Small intestine (tissue), 7 donors: ENCODE results near the gene IGSF5. TPM values are rescaled to one million over a fixed set of nuclear protein-coding genes. Genes with fewer than 3 reads are reported as not detected.

Experiments used
- DNase-seq, 2 donors: peaks; one replicate each; pipeline versions ENCODE4 v3.0.0 to v3.0.0-alpha.2; 2013
- FAIRE-seq: peaks from 2 replicates; lab custom pipeline; 2012; peaks lifted over from hg19 to GRCh38; lab: Jason Lieb, UNC
- H3K27ac ChIP-seq, 3 donors: one replicate each; pipeline ENCODE4 v1.5.1; 2013; ENCODE audit warnings: low read length in 2 of 3, mild to moderate bottlenecking in 2 of 3, control low read depth in 1 of 3, inconsistent platforms in 1 of 3, low read depth in 1 of 3, moderate library complexity in 1 of 3
- H3K27me3 ChIP-seq, 3 donors: one replicate each; pipeline ENCODE4 v1.6.1; 2013; ENCODE audit warnings: low read length in 3 of 3, inconsistent platforms in 1 of 3; ENCODE audit not compliant: control insufficient read depth in 3 of 3, insufficient read depth in 3 of 3
- H3K36me3 ChIP-seq, 3 donors: one replicate each; pipeline ENCODE4 v1.6.1; 2013; ENCODE audit warnings: low read length in 3 of 3, inconsistent platforms in 1 of 3, low read depth in 1 of 3, mild to moderate bottlenecking in 1 of 3, moderate library complexity in 1 of 3; ENCODE audit not compliant: control insufficient read depth in 3 of 3, insufficient read depth in 2 of 3
- H3K4me1 ChIP-seq, 3 donors: one replicate each; pipeline ENCODE4 v1.6.1; 2013; ENCODE audit warnings: low read length in 2 of 3, inconsistent platforms in 1 of 3, low read depth in 1 of 3, mild to moderate bottlenecking in 1 of 3, moderate library complexity in 1 of 3; ENCODE audit not compliant: control insufficient read depth in 3 of 3, insufficient read depth in 2 of 3
- H3K4me3 ChIP-seq, 3 donors: one replicate each; pipeline ENCODE4 v1.5.1; 2013; ENCODE audit warnings: low read length in 3 of 3, control low read depth in 1 of 3, inconsistent platforms in 1 of 3, low read depth in 1 of 3, mild to moderate bottlenecking in 1 of 3, moderate library complexity in 1 of 3
- H3K9me3 ChIP-seq, 2 donors: one replicate each; pipeline ENCODE4 v1.6.1; 2013; ENCODE audit warnings: low read depth in 1 of 2, low read length in 1 of 2; ENCODE audit not compliant: control insufficient read depth in 2 of 2, insufficient read depth in 1 of 2
- WGBS, 3 donors: extraction: QIAGEN DNeasy Blood & Tissue Kit; methylation state at CpG; one replicate each; pipeline ENCODE4 v1.1.7; 2013; 5-methylcytosine and 5-hydroxymethylcytosine counted together
- polyA plus RNA-seq, 4 donors: library from polyadenylated mRNA; stranded (reverse) in 3 of 4; unstranded in 1 of 4; fragments of 200-250 nt in 3 of 4; fragments of 120-200 nt in 1 of 4; gene quantifications; one replicate each; pipeline versions ENCODE4 v1.2.1 to v1.2.3, GENCODE V29; 2013
- donor health status: healthy with polysubstance abuse.
- donor health status: control.
- donor health status: control.
- donor health status: Bipolar disorder and iron deficiency.
- donor health status: healthy.

The IGSF5 gene
- polyA plus RNA-seq, 4 donors, result 0.12 to 0.78 (median 0.45) TPM; not detected in 1

DNA sequence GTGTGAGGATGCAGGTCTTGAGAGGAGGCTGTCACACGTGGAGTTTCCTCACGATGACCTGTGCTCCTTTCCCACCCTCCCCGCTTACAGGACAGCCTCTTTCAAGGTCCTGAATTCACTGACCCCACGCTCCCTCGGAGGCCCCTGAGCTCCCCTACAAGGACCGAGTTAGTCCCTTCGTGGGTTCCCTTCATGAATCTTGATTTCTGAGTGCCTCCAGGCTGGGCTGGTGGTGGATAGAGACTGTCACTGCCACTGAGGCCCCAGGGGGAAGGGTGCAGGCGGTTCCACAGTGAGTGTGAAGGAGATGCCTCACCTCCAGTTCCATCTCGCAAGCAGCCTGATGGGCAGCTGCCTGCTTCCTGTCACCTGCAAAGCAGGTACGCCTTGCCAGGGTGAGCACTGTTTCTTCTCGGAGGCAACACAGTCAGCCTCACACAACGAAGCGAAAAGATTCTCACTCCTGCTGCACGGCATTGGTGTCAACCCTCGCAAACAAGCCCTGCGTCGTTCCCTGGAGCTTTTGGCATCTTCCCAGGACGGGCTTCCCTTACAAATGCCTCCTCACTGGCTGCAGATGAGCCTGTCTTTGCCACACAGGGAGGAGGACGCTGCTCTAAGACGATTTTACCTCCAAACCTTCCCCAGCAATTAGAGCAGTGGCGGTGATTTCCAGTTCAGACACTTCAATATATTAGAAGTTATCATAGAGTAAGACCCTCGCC, 95.6 kb downstream of the IGSF5 start:
- WGBS, 3 donors, result 67 to 73% (median 72%) methylated on average over 22 of the region's 22 CpGs
- Histone ChIP-seq H3K27me3 (no peaks in the 10 kb centered on the region), H3K27ac (no peak overlapping the region), H3K9me3 (no peaks in the 10 kb centered on the region), H3K36me3 (no peaks in the 10 kb centered on the region), H3K4me3 (no peak overlapping the region), H3K4me1 (no peaks in the 10 kb centered on the region)
- FAIRE-seq (no peak), DNase-seq (no peak)

DNA sequence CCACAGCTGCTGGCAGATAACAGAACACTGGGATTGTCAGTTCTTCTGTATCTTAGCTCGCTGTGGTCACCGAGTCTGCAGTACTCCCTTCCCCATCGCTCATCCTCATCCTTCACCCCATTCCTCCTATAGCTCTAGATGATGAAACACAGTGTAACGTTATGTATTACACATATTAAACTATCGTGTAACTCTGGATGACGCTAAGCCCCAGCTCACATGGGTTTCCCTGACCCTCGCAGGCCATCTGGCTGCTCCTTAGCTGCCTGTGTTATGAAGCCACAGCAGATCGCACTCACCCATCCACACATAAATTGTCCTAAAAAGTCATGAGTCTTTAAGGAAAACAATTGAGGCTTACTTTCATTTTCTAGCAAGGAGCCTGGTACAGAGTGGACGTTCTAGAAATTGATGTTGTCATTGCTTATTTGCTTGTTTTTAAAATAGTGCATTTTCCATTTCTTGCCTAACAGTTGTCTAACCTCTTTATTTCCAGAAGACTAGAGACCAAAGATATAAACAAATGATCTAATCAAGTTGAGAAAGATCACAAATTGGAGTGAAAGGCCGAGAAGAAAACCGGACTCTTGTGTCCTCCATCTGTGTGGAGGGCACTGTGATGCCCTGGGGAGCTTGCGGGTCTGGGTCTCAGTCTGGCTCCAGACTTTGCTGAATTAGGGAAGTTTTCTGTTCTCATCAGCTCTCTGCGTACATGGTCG, 97.9 kb downstream of the IGSF5 start:
- FAIRE-seq, result no peak
- no peaks in the 10 kb centered on the region for H3K27me3 ChIP-seq
- H3K9me3 ChIP-seq, result no peaks in the 10 kb centered on the region
- H3K4me3 ChIP-seq, result no peak overlapping the region
- no peak for DNase-seq
- H3K4me1 ChIP-seq, result no peaks in the 10 kb centered on the region
- H3K27ac ChIP-seq, result no peak overlapping the region
- WGBS, 3 donors, result 76 to 83% (median 77%) methylated on average over 14 of the region's 14 CpGs
- no peaks in the 10 kb centered on the region for H3K36me3 ChIP-seq

DNA sequence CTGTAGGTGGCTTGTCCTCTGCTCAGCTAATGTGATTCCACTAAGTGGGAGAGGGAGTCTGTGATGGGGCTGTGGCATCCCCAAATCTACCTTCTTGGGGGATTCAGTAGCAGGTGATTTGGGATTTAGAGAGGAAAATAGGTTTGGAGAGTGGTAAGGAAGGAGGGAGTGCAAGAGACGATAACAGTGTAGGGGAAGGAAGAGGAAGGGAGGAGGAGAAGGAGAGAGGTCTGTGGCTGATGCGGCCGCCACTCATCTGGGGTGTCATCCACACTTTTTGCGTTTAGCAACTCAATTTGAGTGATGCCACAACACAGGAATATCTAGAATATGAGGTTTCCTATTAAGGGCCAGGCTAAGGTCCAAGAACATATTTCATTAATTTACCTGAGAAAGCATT, 98.5 kb downstream of the IGSF5 start:
- FAIRE-seq, result no peak
- no peaks in the 10 kb centered on the region for H3K27me3 ChIP-seq
- no peak overlapping the region for H3K4me3 ChIP-seq
- no peak for DNase-seq
- H3K9me3 ChIP-seq, result no peaks in the 10 kb centered on the region
- WGBS, 3 donors, result 87 to 92% (median 91%) methylated on average over 4 of the region's 4 CpGs
- H3K36me3 ChIP-seq, result no peaks in the 10 kb centered on the region
- no peaks in the 10 kb centered on the region for H3K4me1 ChIP-seq
- no peak overlapping the region for H3K27ac ChIP-seq

DNA sequence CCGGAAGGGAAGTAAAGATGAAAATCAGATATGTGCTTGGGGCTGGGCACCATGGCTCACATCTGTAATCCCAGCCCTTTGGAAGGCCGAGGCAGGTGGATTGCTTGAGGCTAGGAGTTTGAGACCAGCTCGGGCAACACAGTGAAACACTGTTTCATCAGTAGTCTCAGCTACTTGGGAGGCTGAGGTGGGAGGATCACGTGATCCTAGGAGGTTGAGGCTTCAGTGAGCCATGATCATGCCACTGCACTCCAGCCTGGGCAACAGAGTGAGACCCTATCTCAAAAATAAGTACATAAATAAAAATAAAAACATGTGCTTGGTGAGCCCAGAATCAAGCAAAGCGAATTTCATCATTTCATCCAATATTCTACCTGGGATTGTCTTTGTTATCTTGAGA, 98.9 kb downstream of the IGSF5 start:
- Histone ChIP-seq H3K4me3 (no peak overlapping the region), H3K9me3 (no peaks in the 10 kb centered on the region), H3K36me3 (no peaks in the 10 kb centered on the region), H3K27me3 (no peaks in the 10 kb centered on the region), H3K4me1 (no peaks in the 10 kb centered on the region), H3K27ac (no peak overlapping the region)
- FAIRE-seq (no peak), DNase-seq (no peak)
- WGBS, 3 donors, result 70 to 84% (median 79%) methylated on average over 5 of the region's 5 CpGs

DNA sequence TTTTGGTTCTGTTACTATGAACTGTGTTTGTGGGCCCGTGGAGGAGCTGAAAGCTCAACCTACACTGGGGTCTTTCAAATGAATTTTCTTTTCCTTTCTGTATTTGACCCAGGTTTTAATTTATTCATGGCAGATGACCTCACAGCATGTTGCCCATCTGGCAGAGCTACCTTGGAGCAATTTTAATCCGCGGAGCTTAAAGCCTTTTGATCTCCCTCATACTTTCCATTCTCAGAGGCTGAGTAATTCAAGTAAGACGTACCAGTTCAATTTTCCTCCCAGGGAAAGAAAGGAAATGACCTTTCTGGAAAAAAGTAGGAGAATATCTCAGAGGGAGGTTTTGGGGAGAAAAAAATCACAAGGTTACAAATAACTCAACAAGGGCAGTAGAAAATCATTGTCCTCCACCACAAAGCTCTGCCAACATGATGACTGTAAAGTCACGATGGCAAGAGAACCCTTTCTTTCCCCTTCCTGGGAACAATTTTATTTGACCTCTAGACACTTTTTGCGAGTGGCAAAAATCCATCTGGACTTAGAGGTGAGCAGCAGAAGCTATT, 100.7 kb downstream of the IGSF5 start:
- Histone ChIP-seq H3K27me3 (no peaks in the 10 kb centered on the region), H3K36me3 (no peaks in the 10 kb centered on the region), H3K9me3 (no peaks in the 10 kb centered on the region), H3K4me3 (no peak overlapping the region), H3K4me1 (no peaks in the 10 kb centered on the region), H3K27ac (no peak overlapping the region)
- FAIRE-seq, result no peak
- 72 to 78% (median 74%) methylated on average over 6 of the region's 6 CpGs for WGBS, 3 donors
- DNase-seq, result no peak

DNA sequence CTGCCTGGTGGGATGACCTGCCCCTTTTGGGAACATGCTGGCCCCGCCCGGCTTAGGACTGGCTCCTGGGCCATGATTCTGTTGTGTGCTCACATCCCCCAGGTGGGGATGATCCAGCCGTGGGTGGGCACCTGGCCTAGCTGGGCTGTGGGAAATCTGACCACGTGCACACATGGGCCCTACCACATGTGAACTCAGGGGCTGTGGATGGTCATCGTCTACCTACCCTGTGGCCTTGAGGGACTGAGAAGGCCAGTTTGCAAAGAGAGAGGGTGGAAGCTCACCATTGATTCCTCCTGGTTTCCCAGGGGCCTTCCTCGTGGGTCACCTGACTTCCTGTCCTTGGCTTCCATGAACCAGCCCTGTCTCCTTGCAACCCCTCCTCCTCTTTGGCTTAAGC, 102.9 kb downstream of the IGSF5 start:
- Histone ChIP-seq H3K4me3 (no peak overlapping the region), H3K27ac (no peak overlapping the region), H3K27me3 (no peaks in the 10 kb centered on the region), H3K4me1 (no peaks in the 10 kb centered on the region), H3K9me3 (no peaks in the 10 kb centered on the region), H3K36me3 (no peaks in the 10 kb centered on the region)
- no peak for FAIRE-seq
- WGBS, 3 donors, result 76 to 86% (median 81%) methylated on average over 6 of the region's 6 CpGs
- DNase-seq, result no peak

DNA sequence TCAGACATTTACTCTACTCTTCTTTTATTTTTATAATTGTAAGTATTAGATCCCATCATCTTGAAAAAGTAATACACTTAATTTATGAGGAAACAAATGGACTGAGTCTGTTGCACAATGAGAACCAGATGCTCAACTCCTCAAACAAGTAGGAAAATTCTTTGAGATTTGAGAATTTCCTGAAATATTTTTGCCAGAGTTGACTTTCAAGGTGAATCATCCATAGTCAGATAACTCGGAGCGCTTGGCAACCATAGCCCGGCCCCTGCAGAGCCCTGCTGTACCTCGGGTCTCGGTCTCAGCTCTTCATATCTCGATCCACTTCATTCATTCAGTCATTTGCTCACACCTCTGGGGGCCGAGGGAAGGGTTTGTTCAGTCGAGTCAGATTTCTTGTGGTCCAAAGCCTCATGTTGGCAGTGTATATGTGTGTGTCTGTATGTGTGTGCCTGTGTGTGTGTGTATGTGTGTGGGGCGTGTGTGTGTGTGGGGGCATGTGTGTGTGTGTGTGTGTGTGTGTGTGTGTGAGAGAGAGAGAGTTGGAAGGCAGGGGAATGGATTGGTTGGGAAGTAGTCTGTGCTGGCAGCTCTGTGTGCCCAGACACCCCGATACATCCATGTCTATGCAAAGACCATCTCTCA, 104.2 kb downstream of the IGSF5 start:
- DNase-seq (no peak), FAIRE-seq (no peak)
- WGBS, 3 donors, result 48 to 75% (median 58%) methylated on average over 10 of the region's 10 CpGs

DNA sequence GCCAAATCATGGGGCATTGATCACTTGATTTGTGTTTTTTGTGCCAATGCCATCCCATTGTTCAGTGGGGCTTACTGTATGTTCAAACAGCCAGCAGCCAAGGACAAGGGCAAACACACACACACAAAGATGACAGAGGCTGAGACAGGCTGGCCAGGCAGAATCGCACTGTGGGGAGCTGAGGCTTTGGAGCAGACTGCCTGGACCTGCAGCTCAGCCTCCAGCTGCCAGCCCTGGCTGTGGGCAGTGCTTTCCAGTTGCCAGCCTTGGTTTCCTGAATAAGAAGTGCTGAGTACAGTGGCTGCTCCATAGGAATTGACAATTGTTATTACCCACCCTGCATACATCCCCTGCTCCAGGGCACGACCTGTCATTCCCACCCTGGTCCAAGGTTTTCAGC, 105.3 kb downstream of the IGSF5 start:
- FAIRE-seq (no peak), DNase-seq (no peak)
- WGBS, 3 donors, result 39 to 69% (median 52%) methylated on average over 2 of the region's 2 CpGs

More for the DNA sequence above, 104.2 kb downstream of the IGSF5 start:
- Histone ChIP-seq H3K4me1 (no peaks in the 10 kb centered on the region), H3K9me3 (no peaks in the 10 kb centered on the region), H3K27me3 (no peaks in the 10 kb centered on the region), H3K36me3 (no peaks in the 10 kb centered on the region), H3K27ac (no peak overlapping the region), H3K4me3 (no peak overlapping the region)

More for the DNA sequence above, 105.3 kb downstream of the IGSF5 start:
- Histone ChIP-seq H3K9me3 (no peaks in the 10 kb centered on the region), H3K27me3 (no peaks in the 10 kb centered on the region), H3K36me3 (no peaks in the 10 kb centered on the region), H3K27ac (no peak overlapping the region), H3K4me3 (no peak overlapping the region), H3K4me1 (no peaks in the 10 kb centered on the region)
